Measurements from ENCODE around the gene B3GALNT1. TPM values are rescaled to one million over a fixed set of nuclear protein-coding genes. Genes with fewer than 3 reads are reported as not detected.
A peak's percentile ranks its signal among the peaks of the same experiment; 100 is the strongest.

Gene B3GALNT1
- total and polyA plus RNA-seq, 12 donors = 2.3 to 29.2 (median 9.6) TPM

- Histone ChIP-seq H3K4me1 (replicated peaks in 1 of 2) (no peaks in the 10 kb centered on the region), H3K36me3 (replicated peaks in 1 of 2) (no peaks in the 10 kb centered on the region), H3K4me3 (no peak overlapping the region), H3K9me3 (replicated peaks in 1 of 3) (no peaks in the 10 kb centered on the region), H3K27ac (no peak overlapping the region), H3K27me3 (no peaks in the 10 kb centered on the region)
- DNase-seq = no peak
- intact Hi-C loops (cut with DNase I) = no loop called here
- WGBS, 4 donors = 91 to 97% (median 95%) methylated on average over 1 of the region's 1 CpG
- no peak for TF ChIP-seq POLR2A (IDR thresholded peaks at IDR 0.05)
- no peak for TF ChIP-seq CTCF (IDR thresholded peaks at IDR 0.05)
Observed at GRCh38 chr3:161107311-161107710, 2.2 kb upstream of the B3GALNT1 start.

DNA sequence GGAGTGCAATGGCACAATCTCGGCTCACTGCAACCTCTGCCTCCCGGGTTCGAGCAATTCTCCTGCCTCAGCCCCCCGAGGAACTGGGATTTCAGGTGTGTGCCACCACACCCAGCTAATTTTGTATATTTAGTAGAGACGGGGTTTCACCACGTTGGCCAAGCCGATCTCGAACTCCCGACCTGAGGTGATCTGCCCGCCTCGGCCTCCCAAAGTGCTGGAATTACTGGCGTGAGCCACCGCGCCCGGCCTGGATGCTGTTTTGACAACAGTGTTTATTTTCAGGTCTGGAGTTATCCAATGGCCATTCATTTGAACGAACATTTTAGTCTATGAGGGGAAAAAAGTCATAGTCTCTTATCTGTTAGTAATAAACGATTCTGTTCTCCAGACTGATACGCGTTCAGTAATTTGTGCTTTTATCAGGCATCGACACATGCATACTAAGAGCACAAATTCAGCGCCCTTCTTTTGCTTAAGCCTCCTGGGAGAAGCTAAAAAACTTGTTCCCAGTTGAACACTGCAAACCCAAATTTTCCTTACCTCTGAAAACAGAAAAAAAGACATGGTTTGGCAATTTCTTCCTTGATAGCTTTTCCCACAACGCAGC, 1.3 kb downstream of the B3GALNT1 start:
- H3K36me3 ChIP-seq (replicated peaks in 1 of 2) = no peaks in the 10 kb centered on the region
- 89 to 93% (median 92%) methylated on average over 22 of the region's 22 CpGs for WGBS, 4 donors
- no peak for DNase-seq
- H3K27me3 ChIP-seq = no peaks in the 10 kb centered on the region
- no peaks in the 10 kb centered on the region for H3K4me1 ChIP-seq (replicated peaks in 1 of 2)
- H3K4me3 ChIP-seq = peak overlapping the region in 2 of 4 donors; percentile 76 to 80
- intact Hi-C loops (cut with DNase I) = no loop called here
- H3K27ac ChIP-seq = peak overlapping the region in 2 of 5 donors; percentile 73 to 84
- TF ChIP-seq POLR2A (IDR thresholded peaks at IDR 0.05) (no peak), CTCF (IDR thresholded peaks at IDR 0.05) (no peak)
- H3K9me3 ChIP-seq (replicated peaks in 1 of 3) = no peaks in the 10 kb centered on the region

DNA sequence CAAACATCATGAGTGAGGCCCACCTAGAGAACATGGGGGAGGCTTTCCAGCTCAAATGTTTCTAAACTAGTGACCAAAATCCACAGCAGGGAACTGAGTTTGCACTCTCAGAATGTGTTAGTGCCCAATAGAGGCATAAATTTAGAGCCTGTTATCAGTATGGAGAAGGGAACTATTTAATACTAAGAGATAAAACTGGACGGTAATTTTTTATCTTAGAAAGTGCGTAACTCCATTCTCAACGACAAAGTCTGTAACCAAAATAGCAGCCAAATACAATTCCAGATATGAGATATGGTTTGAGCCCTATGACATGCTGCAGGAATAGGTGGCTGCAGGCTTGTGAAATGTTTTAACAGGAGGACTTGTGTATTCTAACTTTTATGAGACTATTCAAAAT, 3.5 kb downstream of the B3GALNT1 start:
- no peaks in the 10 kb centered on the region for H3K27me3 ChIP-seq

GRCh38 chr3:161100994-161101393, 4.2 kb downstream of the B3GALNT1 start:
- no peak overlapping the region for H3K4me3 ChIP-seq
- H3K27ac ChIP-seq = no peak overlapping the region
- no peak for DNase-seq
- WGBS, 4 donors = 92 to 94% (median 93%) methylated on average over 6 of the region's 6 CpGs
- no peaks in the 10 kb centered on the region for H3K27me3 ChIP-seq
- no peaks in the 10 kb centered on the region for H3K36me3 ChIP-seq (replicated peaks in 1 of 2)
- intact Hi-C loops (cut with DNase I) = no loop called here
- H3K9me3 ChIP-seq (replicated peaks in 1 of 3) = no peaks in the 10 kb centered on the region
- H3K4me1 ChIP-seq (replicated peaks in 1 of 2) = no peaks in the 10 kb centered on the region
- TF ChIP-seq POLR2A (IDR thresholded peaks at IDR 0.05) = no peak
- no peak for TF ChIP-seq CTCF (IDR thresholded peaks at IDR 0.05)

More for the DNA sequence above, 3.5 kb downstream of the B3GALNT1 start:
- no peak overlapping the region for H3K4me3 ChIP-seq
- H3K36me3 ChIP-seq (replicated peaks in 1 of 2) = no peaks in the 10 kb centered on the region
- intact Hi-C loops (cut with DNase I) = no loop called here
- DNase-seq = no peak
- no peak for TF ChIP-seq CTCF (IDR thresholded peaks at IDR 0.05)
- no peak for TF ChIP-seq POLR2A (IDR thresholded peaks at IDR 0.05)
- WGBS, 4 donors = 76 to 91% (median 86%) methylated on average over 3 of the region's 3 CpGs
- H3K9me3 ChIP-seq (replicated peaks in 1 of 3) = no peaks in the 10 kb centered on the region
- H3K27ac ChIP-seq = no peak overlapping the region
- no peaks in the 10 kb centered on the region for H3K4me1 ChIP-seq (replicated peaks in 1 of 2)
